ENCODE measurements around the gene PHLPP2.

DNA sequence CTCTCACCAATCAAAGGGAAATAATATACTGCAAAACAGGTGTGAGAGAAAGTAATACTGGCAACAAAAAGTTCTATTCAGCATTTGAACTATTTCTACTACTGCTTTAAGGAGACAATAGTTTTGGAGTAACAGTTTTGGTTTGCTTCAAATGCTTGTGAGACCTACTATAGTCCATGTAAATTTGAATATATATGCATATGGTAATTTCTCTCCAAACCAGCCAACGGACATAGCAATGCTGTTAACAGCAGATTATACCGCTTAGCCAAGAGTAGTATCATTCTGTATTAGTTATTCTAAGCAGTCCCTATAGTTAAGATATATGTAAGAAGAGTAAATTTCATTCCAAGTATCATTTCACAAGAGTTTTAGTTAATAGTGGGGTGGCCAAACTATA, 18.5 kb downstream of the PHLPP2 start:
- TF ChIP-seq, protein P1, sequence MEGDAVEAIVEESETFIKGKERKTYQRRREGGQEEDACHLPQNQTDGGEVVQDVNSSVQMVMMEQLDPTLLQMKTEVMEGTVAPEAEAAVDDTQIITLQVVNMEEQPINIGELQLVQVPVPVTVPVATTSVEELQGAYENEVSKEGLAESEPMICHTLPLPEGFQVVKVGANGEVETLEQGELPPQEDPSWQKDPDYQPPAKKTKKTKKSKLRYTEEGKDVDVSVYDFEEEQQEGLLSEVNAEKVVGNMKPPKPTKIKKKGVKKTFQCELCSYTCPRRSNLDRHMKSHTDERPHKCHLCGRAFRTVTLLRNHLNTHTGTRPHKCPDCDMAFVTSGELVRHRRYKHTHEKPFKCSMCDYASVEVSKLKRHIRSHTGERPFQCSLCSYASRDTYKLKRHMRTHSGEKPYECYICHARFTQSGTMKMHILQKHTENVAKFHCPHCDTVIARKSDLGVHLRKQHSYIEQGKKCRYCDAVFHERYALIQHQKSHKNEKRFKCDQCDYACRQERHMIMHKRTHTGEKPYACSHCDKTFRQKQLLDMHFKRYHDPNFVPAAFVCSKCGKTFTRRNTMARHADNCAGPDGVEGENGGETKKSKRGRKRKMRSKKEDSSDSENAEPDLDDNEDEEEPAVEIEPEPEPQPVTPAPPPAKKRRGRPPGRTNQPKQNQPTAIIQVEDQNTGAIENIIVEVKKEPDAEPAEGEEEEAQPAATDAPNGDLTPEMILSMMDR (conservative IDR thresholded peaks at IDR 0.05 in 1 of 2, IDR thresholded peaks at IDR 0.05 in 1 of 2; ENCODE audit: low read depth in 1 of 2, low read length in 2 of 2) = no peak
- no peak for TF ChIP-seq EZH2 (IDR thresholded peaks at IDR 0.05; ENCODE audit: low read length, missing control alignments)
